GM18909 (cell line): ENCODE measurements around the gene HES4.

Source experiments
- ATAC-seq: cut with Tn5 transposase; IDR thresholded peaks from one replicate; pipeline ENCODE4 v1.9.1; 2021; ENCODE audit warnings: mild to moderate bottlenecking; ENCODE audit not compliant: unreplicated experiment, poor library complexity

HES4 gene, protein sequence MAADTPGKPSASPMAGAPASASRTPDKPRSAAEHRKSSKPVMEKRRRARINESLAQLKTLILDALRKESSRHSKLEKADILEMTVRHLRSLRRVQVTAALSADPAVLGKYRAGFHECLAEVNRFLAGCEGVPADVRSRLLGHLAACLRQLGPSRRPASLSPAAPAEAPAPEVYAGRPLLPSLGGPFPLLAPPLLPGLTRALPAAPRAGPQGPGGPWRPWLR

DNA sequence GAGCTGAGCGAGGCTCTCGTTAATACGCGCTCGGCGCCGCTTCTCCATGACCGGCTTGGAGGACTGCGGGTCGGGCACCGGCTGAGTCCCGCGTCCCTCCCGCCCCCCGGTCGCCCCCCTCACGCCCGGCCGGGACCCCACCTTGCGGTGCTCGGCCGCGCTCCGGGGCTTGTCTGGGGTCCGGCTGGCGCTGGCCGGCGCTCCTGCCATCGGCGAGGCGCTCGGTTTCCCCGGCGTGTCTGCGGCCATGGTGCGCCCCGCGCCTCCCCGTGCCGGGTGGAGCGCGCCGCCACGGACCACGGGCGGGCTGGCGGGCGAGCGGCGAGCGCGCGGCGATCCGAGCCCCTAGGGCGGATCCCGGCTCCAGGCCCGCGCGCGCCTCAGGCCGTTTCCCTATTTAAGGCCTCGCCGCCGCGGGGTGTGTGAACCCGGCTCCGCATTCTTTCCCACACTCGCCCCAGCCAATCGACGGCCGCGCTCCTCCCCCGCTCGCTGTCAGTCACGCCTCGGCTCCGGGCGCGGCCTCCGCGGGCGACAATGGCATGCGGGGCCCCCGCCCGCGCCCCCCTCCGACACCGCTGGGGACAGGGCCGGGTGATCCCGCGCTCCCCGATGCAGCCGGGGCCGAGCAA lies at the start of gene HES4:
TSS of gene HES4 (minus strand) at position 373 of the 632 bp plus-strand sequence. CDS start at position 249, 124 bp downstream.
- ATAC-seq: peak; percentile 39

DNA sequence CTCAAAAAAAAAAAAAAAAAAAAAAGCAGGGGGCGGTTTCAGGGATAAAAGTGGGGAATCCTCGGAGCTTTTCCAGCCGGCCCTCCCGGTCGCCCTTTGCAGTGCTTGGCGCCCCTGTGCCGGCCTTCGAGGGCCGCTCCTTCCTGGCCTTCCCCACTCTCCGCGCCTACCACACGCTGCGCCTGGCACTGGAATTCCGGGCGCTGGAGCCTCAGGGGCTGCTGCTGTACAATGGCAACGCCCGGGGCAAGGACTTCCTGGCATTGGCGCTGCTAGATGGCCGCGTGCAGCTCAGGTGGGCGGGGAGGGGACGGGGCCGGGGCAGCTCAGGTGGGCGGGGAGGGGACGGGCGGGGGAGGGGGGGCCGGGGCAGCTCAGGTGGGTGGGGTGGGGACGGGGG lies 48.9 kb upstream of the HES4 start:
- no peak for ATAC-seq

DNA sequence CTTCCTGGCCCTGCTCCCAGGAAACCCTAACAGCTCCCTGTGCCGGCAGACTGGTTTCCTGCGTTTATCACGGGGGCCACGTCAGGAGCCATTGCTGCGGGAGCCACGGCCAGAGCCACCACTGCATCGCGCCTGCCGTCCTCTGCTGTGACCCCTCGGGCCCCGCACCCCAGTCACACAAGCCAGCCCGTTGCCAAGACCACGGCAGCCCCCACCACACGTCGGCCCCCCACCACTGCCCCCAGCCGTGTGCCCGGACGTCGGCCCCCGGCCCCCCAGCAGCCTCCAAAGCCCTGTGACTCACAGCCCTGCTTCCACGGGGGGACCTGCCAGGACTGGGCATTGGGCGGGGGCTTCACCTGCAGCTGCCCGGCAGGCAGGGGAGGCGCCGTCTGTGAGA lies 48.1 kb upstream of the HES4 start:
- ATAC-seq: no peak

DNA sequence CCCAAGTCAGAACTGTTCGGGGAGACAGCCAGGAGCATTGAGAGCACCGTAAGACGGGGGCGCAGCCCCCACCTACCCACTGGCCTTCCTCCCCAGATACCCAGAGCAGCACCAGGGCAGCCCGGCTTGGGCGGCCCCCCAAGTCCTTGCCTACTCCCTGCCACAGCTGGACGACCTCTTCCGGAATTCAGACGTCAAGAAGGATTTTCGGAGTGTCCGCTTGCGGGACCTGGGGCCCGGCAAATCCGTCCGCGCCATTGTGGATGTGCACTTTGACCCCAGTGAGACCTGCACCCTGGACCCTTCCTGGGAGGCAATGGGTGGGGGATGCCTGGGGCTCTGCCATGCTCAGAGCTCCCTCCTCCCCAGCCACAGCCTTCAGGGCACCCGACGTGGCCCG lies 47.5 kb upstream of the HES4 start:
- no peak for ATAC-seq

DNA sequence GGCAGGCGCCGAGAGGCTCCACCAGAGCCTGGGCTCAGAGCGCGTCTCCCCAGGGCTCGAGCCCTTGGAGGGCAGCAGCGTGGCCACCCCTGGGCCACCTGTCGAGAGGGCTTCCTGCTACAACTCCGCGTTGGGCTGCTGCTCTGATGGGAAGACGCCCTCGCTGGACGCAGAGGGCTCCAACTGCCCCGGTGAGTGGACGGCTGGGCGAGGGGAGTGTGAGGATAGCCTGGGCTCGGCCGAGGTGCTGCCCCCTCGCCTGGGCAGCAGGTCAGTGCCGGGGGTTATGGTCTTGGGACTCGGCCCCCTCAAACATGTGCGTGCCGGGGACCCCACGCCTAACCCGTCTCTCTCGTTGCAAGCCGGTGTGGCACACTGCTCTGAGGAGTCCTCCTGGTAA lies 46.9 kb upstream of the HES4 start:
- no peak for ATAC-seq

DNA sequence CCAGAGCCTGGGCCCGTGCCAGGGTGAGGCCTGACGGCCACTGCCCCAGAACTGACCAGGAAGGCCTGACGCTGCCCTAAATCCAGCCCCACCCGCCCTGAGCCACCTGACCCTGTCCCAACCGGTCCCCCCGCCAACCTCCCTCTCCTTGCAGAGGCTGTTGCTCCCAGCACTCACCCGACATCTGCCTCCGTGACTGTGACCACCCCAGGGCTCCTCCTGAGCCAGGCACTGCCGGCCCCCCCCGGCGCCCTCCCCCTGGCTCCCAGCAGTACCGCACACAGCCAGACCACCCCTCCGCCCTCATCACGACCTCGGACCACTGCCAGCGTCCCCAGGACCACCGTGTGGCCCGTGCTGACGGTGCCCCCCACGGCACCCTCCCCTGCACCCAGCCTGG lies 46.3 kb upstream of the HES4 start:
- ATAC-seq: no peak

DNA sequence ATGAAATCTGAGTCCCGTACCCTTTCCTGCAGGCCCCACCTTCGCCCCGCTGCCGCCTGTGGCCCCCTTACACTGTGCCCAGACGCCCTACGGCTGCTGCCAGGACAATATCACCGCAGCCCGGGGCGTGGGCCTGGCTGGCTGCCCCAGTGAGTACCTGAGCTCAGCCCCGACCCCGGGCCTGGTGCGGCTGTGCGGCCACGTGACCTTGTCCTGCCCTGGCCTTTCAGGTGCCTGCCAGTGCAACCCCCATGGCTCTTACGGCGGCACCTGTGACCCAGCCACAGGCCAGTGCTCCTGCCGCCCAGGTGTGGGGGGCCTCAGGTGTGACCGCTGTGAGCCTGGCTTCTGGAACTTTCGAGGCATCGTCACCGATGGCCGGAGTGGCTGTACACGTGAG lies 45.2 kb upstream of the HES4 start:
- no peak for ATAC-seq

DNA sequence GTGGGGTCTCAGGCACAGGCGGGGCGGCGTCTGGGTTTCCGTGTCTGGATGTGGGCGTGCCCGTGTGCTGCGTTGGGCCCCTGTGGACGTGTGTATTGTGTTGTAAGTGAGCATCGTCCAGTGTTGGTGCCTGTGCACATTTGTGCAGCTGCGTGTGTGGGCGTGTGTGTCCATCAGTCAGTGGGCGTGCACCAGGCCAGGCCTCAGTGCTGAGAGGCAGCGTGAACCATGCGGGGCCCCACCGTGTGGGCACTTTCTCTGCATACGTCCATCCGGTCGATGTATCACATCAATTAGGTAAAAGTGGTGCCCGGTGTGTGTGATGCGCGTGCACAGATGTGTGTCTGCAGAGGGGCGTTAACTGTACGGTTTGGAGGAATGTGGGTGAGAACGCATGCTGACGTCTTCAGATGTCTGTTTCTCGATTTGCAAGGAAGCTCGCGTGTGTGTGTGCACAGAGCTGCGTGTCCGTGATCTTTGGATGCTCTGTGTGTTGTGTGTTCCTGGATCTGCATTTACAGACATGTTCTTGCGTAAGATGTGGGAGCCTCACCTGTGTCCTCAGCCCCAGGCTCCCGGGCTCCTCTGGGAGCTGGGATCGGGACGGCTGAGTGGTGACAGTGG lies 44.7 kb upstream of the HES4 start:
- ATAC-seq: no peak

DNA sequence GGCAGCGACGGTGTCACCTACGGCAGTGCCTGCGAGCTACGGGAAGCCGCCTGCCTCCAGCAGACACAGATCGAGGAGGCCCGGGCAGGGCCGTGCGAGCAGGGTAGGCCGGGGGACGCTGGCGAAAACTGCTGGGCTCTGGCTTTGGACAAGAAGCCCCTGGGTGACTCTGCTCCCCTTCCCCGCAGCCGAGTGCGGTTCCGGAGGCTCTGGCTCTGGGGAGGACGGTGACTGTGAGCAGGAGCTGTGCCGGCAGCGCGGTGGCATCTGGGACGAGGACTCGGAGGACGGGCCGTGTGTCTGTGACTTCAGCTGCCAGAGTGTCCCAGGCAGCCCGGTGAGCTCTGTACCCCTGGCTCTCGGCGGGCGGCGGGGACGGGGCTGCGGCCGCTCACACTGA lies 44.0 kb upstream of the HES4 start:
- no peak for ATAC-seq

DNA sequence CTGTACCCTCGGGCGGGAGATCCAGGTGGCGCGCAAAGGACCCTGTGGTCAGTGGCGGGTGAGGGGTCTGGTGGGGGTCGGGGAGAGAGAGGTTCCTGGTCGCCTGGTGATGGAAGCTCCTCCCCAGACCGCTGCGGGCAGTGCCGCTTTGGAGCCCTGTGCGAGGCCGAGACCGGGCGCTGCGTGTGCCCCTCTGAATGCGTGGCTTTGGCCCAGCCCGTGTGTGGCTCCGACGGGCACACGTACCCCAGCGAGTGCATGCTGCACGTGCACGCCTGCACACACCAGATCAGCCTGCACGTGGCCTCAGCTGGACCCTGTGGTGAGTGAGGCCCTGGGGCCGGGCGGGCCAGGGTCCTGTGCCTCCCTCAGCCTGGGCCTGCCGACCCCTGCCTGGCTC lies 43.5 kb upstream of the HES4 start:
- no peak for ATAC-seq

DNA sequence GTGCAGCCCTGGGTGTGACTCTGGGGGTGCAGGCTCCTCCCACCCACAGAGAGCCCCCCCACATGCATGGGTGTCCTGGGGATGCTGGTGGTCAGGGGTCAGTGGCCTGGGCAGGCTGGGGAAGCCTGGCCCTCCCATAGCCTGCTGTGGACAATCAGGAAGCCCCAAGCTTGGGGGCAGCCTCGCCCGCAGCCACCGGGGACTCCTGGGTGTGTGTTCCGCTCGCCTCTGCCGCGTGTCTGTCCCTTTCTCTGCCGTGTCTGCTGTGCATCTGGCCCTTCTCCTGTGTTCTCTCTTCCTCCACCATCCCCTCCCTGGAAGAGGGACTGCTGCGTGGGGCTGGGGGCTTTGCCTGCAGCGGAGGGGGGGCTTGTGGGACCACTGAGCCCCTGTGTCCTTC lies 42.9 kb upstream of the HES4 start:
- no peak for ATAC-seq

DNA sequence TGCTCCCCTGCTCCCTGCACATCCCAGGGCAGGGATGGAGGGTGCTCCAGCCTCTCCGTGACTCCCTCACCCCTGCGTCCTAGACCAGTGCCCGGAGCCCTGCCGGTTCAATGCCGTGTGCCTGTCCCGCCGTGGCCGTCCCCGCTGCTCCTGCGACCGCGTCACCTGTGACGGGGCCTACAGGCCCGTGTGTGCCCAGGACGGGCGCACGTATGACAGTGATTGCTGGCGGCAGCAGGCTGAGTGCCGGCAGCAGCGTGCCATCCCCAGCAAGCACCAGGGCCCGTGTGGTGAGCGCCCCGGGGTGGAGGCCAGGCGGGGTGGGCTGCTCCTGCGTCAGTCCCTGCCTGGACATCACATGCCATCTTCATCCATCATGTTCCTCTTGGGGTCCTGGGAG lies 42.0 kb upstream of the HES4 start:
- no peak for ATAC-seq

DNA sequence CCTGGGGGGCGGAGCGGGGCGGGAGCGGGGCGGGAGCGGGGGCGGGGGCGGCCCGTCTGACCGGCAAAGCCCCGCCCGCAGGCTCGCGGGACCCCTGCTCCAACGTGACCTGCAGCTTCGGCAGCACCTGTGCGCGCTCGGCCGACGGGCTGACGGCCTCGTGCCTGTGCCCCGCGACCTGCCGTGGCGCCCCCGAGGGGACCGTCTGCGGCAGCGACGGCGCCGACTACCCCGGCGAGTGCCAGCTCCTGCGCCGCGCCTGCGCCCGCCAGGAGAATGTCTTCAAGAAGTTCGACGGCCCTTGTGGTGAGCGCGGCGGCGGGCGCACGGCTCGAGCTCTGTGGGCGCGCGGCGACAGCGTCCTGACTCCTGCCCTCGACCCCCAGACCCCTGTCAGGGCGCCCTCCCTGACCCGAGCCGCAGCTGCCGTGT lies 41.2 kb upstream of the HES4 start:
- no peak for ATAC-seq

DNA sequence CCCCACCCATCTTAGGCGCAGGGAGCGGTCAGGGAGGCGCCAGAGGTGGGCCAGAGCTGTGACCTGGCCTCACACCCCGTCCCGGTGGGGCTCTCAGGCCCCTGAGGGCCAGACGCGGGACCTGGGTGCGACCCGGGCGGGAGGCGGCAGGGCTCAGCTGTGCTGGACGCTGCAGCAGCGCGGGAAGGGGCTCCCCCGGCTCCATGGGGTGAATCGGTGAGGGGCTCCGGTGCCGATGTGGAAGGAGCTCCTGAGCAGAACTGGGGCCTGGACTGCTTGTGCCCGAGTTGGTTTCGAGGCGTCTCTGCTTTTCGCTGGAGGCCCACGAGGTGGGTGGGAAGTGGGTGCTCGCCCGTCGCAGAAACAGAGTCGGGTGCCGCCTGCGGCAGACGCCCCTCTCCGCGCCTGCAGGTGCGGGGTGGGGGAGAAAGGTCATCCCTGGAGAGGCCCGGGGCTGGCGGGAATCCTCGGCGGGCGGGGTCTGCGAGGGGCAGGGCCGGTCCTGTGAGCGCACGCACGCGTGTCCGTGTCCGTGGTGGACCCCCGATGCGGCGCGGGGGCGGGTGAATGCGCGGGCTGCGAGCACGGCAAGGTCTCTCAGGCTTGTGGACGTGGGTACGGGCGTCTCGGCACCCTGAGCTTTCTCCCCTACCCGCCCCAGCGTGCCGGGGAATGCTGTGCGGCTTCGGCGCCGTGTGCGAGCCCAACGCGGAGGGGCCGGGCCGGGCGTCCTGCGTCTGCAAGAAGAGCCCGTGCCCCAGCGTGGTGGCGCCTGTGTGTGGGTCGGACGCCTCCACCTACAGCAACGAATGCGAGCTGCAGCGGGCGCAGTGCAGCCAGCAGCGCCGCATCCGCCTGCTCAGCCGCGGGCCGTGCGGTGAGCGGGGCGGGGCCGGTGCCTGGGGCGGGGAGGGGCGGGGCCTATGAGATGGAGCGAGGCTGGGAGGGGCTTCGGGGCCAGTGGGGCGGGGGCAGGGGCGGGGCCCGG lies 40.4 kb upstream of the HES4 start:
- peak; percentile 48 for ATAC-seq

DNA sequence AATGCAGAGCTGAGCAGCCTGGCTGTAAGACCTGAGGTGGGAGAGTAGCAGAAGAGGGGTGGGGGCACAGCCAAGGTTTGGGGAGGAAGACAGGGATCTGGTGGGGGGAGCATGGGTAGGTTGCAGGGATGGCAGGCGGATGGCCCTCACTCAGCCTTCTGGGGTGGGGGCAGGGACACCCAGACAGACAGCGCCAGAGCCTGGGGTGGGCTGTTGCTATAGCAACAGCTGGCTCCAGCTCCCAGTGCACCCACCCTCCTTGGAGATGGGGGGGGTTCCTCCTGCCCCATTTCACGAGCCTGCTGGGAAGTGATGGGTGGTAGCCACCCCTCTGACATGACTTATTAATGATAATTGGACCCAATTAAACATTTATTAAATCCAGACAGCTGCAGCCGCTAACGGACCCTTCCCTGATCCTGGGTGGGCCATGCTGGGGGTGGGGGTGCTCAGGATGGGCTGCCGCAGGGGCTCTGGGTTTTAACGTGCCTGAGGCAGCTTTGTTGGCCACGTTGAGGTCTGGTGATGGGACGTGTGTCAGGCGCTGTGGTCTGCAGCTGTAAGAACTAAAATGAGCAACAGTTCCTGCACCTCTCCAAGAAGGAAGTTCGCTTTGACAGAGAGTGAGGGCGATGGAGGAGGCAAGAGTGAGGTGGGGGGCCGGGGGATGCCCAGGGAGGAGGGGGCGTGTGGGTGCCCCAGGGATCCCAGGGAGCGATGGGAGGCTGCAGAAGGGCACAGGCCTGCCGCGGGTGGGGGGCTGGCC lies 39.4 kb upstream of the HES4 start:
- ATAC-seq: no peak

DNA sequence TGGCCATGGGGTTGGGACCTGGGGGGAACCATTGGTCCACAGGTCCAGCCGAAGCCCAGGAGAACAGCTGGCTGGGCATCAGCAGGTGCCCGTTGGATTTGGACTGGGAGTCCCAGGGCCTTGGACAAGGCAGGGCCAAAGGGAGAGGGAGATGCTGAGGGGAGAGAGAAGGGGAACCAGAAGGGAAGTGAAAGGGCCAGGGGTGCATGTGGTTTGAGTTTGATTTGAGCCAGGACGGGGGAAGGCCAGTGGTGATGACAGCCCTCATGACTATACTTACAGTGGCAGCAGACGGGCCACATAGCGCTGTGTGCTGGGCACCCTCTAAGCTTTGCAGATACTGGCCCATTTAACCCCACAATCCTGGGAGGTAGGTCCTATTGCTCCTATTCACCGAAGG lies 38.8 kb upstream of the HES4 start:
- ATAC-seq: peak; percentile 40

DNA sequence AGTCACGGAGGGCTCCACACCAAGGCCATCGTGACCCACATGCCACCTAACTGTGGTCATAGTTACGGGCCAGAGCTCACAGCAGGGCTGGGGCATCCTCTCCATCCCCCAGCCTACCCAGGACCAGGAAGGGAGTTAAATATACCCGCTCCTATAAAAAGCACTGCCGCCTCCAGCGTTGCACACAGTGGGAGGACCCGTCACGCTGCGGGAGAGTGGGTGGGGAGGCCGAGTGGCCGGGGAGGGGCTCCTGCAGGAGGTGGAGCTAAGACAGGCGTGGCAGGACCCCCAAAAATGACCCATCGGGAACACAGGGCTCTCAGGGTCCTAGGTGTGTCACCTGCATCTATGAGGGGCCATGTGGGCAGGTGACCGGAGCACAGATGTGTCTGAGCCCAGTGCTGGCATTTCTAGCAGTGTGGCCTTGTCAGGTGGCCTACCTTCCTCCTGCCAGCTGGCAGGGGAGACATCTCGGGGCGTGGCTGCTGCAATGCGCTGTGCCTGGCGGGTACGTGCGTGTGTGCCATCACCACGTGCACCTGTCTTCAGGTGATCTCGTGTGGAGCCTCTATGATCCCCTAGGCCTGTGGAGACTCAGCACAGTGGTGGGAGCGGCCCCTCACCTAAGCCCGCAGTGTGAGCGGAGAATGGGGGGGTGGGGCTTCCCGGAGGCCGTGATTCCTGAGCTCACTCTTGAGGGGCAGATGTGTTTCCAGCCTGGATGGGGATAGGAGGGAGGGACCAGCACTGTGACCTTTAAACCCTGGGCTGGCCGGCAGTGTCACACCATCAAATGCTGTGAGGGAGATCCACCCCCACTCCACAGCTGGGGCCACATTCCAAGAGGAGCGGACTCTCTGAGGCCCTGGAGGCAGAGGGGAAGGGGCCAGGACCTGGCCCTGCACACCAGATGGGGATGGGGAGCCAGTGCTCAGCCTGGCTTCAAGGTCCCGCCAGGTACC lies 37.8 kb upstream of the HES4 start:
- ATAC-seq: no peak

DNA sequence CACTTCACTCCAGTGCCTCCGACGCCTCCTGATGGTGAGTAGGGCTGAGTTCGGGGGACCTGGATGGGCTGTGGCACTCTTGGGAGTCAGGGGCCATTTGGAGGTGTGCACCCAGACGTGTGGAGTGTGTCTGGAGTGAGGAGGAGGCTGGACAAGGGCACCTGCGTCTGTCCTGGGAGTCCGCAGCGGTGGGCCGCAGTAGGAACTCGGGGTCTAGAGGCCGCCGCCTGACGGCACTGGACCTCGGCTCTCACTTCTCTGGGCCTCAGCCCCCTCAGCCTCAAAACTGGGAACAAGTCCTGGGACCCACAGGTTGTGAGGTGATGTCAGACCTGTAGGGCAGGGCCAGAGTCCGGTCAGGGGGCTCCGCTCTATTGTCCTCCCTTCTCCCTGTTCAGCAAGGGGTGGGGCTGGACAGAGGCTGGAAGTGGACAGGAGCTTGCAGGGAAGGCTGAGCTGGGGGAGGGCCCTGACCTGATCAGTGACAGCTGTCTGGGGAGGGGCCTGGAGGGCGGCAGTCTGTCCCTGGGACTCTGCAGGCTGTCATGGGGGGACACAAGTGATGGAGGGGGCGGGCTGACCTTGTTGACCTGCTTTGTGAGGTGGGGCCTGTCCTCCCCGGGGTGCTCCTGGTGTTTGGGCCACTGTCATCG lies 35.5 kb upstream of the HES4 start:
- ATAC-seq: no peak

DNA sequence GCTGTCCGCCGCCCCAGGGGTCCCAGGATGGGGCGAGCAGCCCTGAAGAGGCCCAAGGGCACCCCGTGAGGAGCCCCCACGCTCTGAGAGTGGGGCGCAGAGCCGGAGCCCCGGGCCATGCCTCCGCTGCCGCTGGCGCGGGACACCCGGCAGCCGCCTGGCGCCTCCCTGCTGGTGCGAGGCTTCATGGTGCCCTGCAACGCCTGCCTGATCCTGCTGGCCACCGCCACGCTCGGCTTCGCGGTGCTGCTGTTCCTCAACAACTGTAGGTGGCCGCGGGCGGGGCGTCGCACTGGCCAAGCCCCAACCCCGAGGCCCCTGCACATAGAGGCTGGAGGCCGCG lies 34.5 kb upstream of the HES4 start:
- no peak for ATAC-seq
